Activated CD8-positive, alpha-beta T cell treated with anti-CD3 and anti-CD28 coated beads for 36 hours (primary cell): Measurements from ENCODE around the gene CARD14. TPM values are rescaled to one million over a fixed set of nuclear protein-coding genes. Genes with fewer than 3 reads are reported as not detected.

ENCODE experiments used
- ATAC-seq: fragments of 200-7000 bp; cut with Tn5 transposase; one replicate; pipeline ENCODE4 v1.10.0; 2021; ENCODE audit warnings: mild to moderate bottlenecking, moderate library complexity
- CTCF ChIA-PET: fragments of 350-600 bp; sonication (Branson Sonifier 250); formaldehyde crosslinking; loops from one replicate; lab custom pipeline; 2021; ENCODE audit warnings: antibody characterized with exemption; lab: Charles Lee
- POLR2A ChIA-PET: fragments of 350-600 bp; sonication (Branson Sonifier 250); formaldehyde crosslinking; loops from one replicate; lab custom pipeline; 2021; ENCODE audit warnings: antibody characterized with exemption; lab: Charles Lee
- DNase-seq: peaks from one replicate; pipeline ENCODE4 v3.0.0-alpha.2; 2020
- H3K27ac Mint-ChIP-seq: one replicate; pipeline ENCODE4 v1.8.0; 2021; ENCODE audit warnings: mild to moderate bottlenecking, mixed read lengths
- H3K27me3 Mint-ChIP-seq: one replicate; pipeline ENCODE4 v1.8.0; 2021; ENCODE audit warnings: mixed read lengths
- H3K36me3 Mint-ChIP-seq: one replicate; pipeline ENCODE4 v1.8.0; 2021; ENCODE audit warnings: low read depth, mixed read lengths
- H3K4me1 Mint-ChIP-seq: one replicate; pipeline ENCODE4 v1.8.0; 2021; ENCODE audit warnings: low read depth, mixed read lengths
- H3K4me3 Mint-ChIP-seq: one replicate; pipeline ENCODE4 v1.8.0; 2021; ENCODE audit warnings: mild to moderate bottlenecking, moderate library complexity, mixed read lengths
- H3K9me3 Mint-ChIP-seq: one replicate; pipeline ENCODE4 v1.8.0; 2021; ENCODE audit warnings: mixed read lengths
- CTCF ChIP-seq: fragments of 200-600 bp; IDR thresholded peaks from one replicate; pipeline ENCODE4 v1.8.0; 2022; ENCODE audit warnings: antibody characterized with exemption, mild to moderate bottlenecking
- intact Hi-C: fragments of 100-400 bp; cut with micrococcal nuclease; formaldehyde crosslinking; loops from one replicate; pipeline ENCODE4 v1.10.0; 2022
- total RNA-seq, 2 experiments: library from RNA; stranded (reverse); gene quantifications; one replicate each; pipeline ENCODE4 v1.2.3, GENCODE V29; 2021

CARD14 gene
- total RNA-seq, 2 experiments from 2014 or later = 0.11 to 0.50 TPM

DNA sequence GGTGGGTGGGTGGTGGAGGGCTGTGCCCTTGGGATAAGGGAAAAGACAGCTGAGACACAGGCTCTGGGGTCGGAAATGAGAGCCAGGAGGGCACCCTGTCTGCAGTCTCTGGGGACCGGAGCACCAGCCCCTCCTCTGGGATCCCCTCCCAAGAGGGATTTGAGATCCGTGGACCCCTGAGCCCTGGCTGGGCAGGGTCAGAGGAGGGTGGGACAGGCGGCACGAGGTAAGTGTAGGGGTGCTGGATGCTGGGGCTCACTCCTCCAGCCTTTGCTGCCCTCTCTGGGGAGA, 49.9 kb downstream of the CARD14 start:
- ChIA-PET POLR2A (interaction anchor here (0.9 to 3.3 kb wide), 12 partner anchors 9 to 74 kb away, joined by 4 to 11 read pairs (median 4); no protein-coding TSS in a partner anchor), CTCF (interaction anchor here (1.0 to 1.8 kb wide), 4 partner anchors 13 to 119 kb away, joined by 3 to 8 read pairs (median 5); partner anchors contain the start of gene GAA)
- TF ChIP-seq CTCF = no peak
- intact Hi-C loops = no loop called here
- DNase-seq (no peak), ATAC-seq (peak; percentile 25)
- Mint-ChIP-seq H3K27ac (peak overlapping the region; percentile 93), H3K27me3 (no peaks in the 10 kb centered on the region), H3K4me3 (peak overlapping the region; percentile 86), H3K9me3 (no peaks in the 10 kb centered on the region), H3K4me1 (peaks cover 30% of the 10 kb centered on the region), H3K36me3 (peaks cover 8% of the 10 kb centered on the region)

DNA sequence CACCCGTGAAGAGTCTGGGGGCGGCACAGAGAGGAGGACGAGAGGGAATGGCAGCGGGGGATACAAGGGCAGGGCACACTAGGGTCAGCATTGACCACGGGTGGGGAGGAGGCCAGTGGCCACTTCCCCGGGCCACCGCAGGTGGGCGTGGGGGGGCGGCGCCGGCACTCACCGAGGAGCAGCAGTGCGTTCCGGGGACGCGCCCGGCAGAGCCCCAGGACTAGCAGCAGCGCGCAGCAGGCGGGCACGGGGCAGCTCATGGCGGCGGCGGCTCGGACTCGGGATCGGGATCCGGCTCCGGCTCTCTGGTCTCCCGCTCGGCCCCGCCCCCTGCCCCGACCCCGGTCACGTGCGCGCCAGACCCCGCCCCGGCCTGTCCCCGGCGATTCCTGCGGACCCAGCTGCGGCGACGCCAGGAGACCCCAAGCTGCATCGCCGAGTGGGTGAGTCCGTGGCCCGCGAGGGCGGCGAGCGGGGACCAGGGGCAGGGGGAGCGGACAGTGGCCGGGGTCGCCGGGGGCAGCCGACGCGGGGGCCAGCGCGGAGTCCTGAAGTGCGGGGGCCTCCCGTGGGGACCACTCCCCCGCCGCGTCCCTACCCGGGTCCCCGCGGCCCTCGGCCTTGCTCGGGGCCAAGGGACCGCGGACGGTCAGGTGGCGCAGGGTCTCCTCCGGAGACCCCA, 50.4 kb downstream of the CARD14 start, which contains the start of the genes SGSH and SLC26A11:
SGSH (minus strand) TSS at position 280 of the 682 bp plus-strand sequence; CDS start at position 260, 20 bp downstream.
SLC26A11 (plus strand) TSS at position 374 of the 682 bp plus-strand sequence. CDS start 1,134 bp downstream, outside the sequence.
- ATAC-seq = peak; percentile 54
- intact Hi-C loops = no loop called here
- Mint-ChIP-seq H3K27me3 (no peaks in the 10 kb centered on the region), H3K4me1 (peaks cover 30% of the 10 kb centered on the region), H3K36me3 (peaks cover 8% of the 10 kb centered on the region), H3K9me3 (no peaks in the 10 kb centered on the region), H3K27ac (peak within 1 kb of the TSS; percentile 93), H3K4me3 (peak within 1 kb of the TSS; percentile 86)
- no peak for TF ChIP-seq CTCF
- ChIA-PET CTCF (interaction anchor here (1.5 to 1.8 kb wide), 2 partner anchors 25 to 33 kb away, joined by 4 to 8 read pairs; no protein-coding TSS in a partner anchor), POLR2A (interaction anchor here (1.4 to 3.3 kb wide), 7 partner anchors 11 to 48 kb away, joined by 4 to 11 read pairs (median 6); no protein-coding TSS in a partner anchor)
- peak; percentile 65 for DNase-seq

DNA sequence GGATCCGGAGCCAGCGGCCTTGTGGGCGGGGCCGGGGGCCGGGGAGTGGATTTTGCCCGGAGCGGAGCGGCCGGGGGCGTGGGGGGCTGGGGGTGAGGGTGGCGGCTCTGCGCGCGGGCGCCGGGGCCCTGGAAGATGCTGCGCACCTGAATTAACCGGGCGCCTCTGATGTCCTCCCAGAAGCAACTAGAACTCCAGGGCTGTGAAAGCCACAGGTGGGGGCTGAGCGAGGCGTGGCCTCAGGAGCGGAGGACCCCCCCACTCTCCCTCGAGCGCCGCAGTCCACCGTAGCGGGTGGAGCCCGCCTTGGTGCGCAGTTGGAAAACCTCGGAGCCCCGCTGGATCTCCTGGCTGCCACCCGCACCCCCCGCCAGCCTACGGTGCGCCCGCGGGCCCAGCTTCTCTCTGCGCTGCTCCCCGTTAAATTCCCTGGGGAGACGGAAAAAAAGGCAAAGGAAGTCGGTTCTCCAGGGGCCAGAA, 50.9 kb downstream of the CARD14 start:
- Mint-ChIP-seq H3K36me3 (peaks cover 8% of the 10 kb centered on the region), H3K9me3 (no peaks in the 10 kb centered on the region), H3K4me1 (peaks cover 30% of the 10 kb centered on the region), H3K27ac (peak overlapping the region; percentile 30), H3K27me3 (no peaks in the 10 kb centered on the region), H3K4me3 (peak overlapping the region; percentile 59)
- ChIA-PET POLR2A (interaction anchor here (1.5 kb wide), 1 partner anchor 38 kb away, joined by 6 read pairs; no protein-coding TSS in a partner anchor), CTCF (interaction anchor here (1.5 to 1.8 kb wide), 2 partner anchors 25 to 33 kb away, joined by 4 to 8 read pairs; no protein-coding TSS in a partner anchor)
- intact Hi-C loops = no loop called here
- DNase-seq (no peak), ATAC-seq (no peak)
- TF ChIP-seq CTCF = no peak

DNA sequence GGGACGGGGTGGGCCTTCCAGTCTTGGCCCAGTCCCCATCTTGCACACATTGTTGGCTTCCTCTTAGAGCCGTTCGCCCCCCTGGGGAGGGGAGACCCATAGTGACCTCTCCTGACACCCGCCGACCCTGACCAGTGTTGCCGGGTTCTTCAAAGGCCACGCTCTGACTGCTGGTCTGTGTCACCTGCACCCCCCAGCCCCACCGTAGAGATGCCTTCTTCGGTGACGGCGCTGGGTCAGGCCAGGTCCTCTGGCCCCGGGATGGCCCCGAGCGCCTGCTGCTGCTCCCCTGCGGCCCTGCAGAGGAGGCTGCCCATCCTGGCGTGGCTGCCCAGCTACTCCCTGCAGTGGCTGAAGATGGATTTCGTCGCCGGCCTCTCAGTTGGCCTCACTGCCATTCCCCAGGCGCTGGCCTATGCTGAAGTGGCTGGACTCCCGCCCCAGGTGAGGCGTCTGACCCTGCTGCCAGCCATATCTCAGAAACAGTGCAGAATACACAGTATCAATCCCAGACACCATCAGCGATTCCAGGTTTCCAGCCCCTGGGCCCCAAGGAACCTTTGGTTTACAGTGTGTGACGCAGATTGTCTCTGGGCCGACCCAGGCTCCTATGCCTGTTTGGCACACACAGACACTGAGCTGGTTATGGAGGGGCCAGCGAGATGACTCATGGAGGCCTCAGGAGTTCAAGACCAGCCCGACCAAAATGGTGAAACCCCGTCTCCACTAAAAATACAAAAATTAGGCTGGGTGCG, 51.7 kb downstream of the CARD14 start:
- DNase-seq = no peak
- H3K36me3 Mint-ChIP-seq = peaks cover 3% of the 10 kb centered on the region
- ChIA-PET CTCF (no interaction called here), POLR2A (no interaction called here)
- ATAC-seq = no peak
- H3K4me3 Mint-ChIP-seq = peak overlapping the region; percentile 59
- TF ChIP-seq CTCF = no peak
- H3K9me3 Mint-ChIP-seq = no peaks in the 10 kb centered on the region
- peak overlapping the region; percentile 30 for H3K27ac Mint-ChIP-seq
- intact Hi-C loops = no loop called here
- peaks cover 30% of the 10 kb centered on the region for H3K4me1 Mint-ChIP-seq
- H3K27me3 Mint-ChIP-seq = no peaks in the 10 kb centered on the region
